Endodermal cell (in vitro differentiated cells): ENCODE data around the gene UGT2A2. TPM values are rescaled to one million over a fixed set of nuclear protein-coding genes. Genes with fewer than 3 reads are reported as not detected.

Experiments used
- DNase-seq: peaks from one replicate; pipeline ENCODE4 v3.0.0-alpha.2; 2017
- H3K27ac ChIP-seq: 2 replicates; pipeline ENCODE4 v1.5.1; 2013; ENCODE audit warnings: mild to moderate bottlenecking, low read depth, low read length, moderate library complexity
- H3K27me3 ChIP-seq: 2 replicates; pipeline ENCODE4 v1.6.1; 2013; ENCODE audit warnings: mild to moderate bottlenecking, low read length, moderate library complexity; ENCODE audit not compliant: insufficient read depth, control insufficient read depth, poor library complexity, severe bottlenecking
- H3K36me3 ChIP-seq: 2 replicates; pipeline ENCODE4 v1.7.0; 2013; ENCODE audit warnings: mild to moderate bottlenecking, low read length, moderate library complexity; ENCODE audit not compliant: control insufficient read depth, insufficient read depth
- H3K4me1 ChIP-seq: one replicate; pipeline ENCODE4 v1.7.0; 2013; ENCODE audit warnings: low read length; ENCODE audit not compliant: control insufficient read depth, insufficient read depth
- H3K4me3 ChIP-seq: 2 replicates; pipeline ENCODE4 v1.5.1; 2013; ENCODE audit warnings: mild to moderate bottlenecking, low read length, moderate library complexity
- H3K9ac ChIP-seq: 2 replicates; pipeline ENCODE4 v1.6.1; 2013; ENCODE audit warnings: mild to moderate bottlenecking, low read length, moderate library complexity; ENCODE audit not compliant: poor library complexity, severe bottlenecking; ENCODE audit errors: extremely low read depth
- H3K9me3 ChIP-seq: 2 replicates; pipeline ENCODE4 v1.6.1; 2013; ENCODE audit warnings: mild to moderate bottlenecking, low read length, moderate library complexity; ENCODE audit not compliant: control insufficient read depth
- H3K27ac Mint-ChIP-seq: 2 replicates; pipeline ENCODE4 v1.8.0; 2020; ENCODE audit warnings: mixed read lengths
- H3K27me3 Mint-ChIP-seq: 2 replicates; pipeline ENCODE4 v1.8.0; 2021; ENCODE audit warnings: mild to moderate bottlenecking, mixed read lengths; ENCODE audit not compliant: insufficient read depth
- H3K36me3 Mint-ChIP-seq: 2 replicates; pipeline ENCODE4 v1.8.0; 2020; ENCODE audit warnings: low read depth, mixed read lengths
- H3K4me1 Mint-ChIP-seq: 2 replicates; pipeline ENCODE4 v1.8.0; 2020; ENCODE audit warnings: mixed read lengths
- H3K4me3 Mint-ChIP-seq: 2 replicates; pipeline ENCODE4 v1.8.0; 2020; ENCODE audit warnings: mild to moderate bottlenecking, moderate library complexity, mixed read lengths
- H3K9me3 Mint-ChIP-seq: 2 replicates; pipeline ENCODE4 v1.8.0; 2020; ENCODE audit warnings: mild to moderate bottlenecking, mixed read lengths
- CTCF ChIP-seq: fragments of 200-600 bp; sonication (generic); conservative IDR thresholded peaks from 2 replicates; pipeline ENCODE4 v1.5.0; 2021; ENCODE audit warnings: antibody characterized with exemption, mild to moderate bottlenecking
- WGBS, 2 experiments: methylation state at CpG; one replicate each; pipeline versions ENCODE4 v1.1.5 to v1.1.7; 2013; ENCODE audit warnings: missing lambda C conversion rate in 2 of 2, mixed read lengths in 1 of 2; ENCODE audit not compliant: insufficient coverage in 1 of 2, insufficient read length in 1 of 2; 5-methylcytosine and 5-hydroxymethylcytosine counted together
- total RNA-seq, 2 donors: library from RNA; stranded (reverse); fragmentation: NEBNext Ultra II Directional in 1 of 2; extraction: Animal tissue kit (Norgen Biotek cat#: 25700) in 1 of 2; gene quantifications; 2 replicates in 1 of 2; 3 replicates in 1 of 2; pipeline ENCODE4 v1.2.1, GENCODE V29; 2021

UGT2A2 gene
- total RNA-seq, 2 donors from 2014 or later = not detected

GRCh38 chr4:69594382-69594781 lies 45.1 kb downstream of the UGT2A2 start:
- no peaks in the 10 kb centered on the region for H3K27me3 ChIP-seq
- Mint-ChIP-seq H3K36me3 (no peaks in the 10 kb centered on the region), H3K4me1 (peaks cover 20% of the 10 kb centered on the region), H3K9me3 (no peaks in the 10 kb centered on the region), H3K27ac (no peak overlapping the region), H3K4me3 (no peak overlapping the region), H3K27me3 (peaks cover 22% of the 10 kb centered on the region)
- TF ChIP-seq CTCF = no peak
- 63 to 100% methylated on average over 1 to 4 of the region's 4 CpGs for WGBS, 2 experiments
- no peak overlapping the region for H3K4me3 ChIP-seq
- no peak overlapping the region for H3K27ac ChIP-seq
- peaks cover 6% of the 10 kb centered on the region for H3K4me1 ChIP-seq
- no peak for DNase-seq
- no peaks in the 10 kb centered on the region for H3K9me3 ChIP-seq
- no peak overlapping the region for H3K9ac ChIP-seq
- H3K36me3 ChIP-seq = no peaks in the 10 kb centered on the region

DNA sequence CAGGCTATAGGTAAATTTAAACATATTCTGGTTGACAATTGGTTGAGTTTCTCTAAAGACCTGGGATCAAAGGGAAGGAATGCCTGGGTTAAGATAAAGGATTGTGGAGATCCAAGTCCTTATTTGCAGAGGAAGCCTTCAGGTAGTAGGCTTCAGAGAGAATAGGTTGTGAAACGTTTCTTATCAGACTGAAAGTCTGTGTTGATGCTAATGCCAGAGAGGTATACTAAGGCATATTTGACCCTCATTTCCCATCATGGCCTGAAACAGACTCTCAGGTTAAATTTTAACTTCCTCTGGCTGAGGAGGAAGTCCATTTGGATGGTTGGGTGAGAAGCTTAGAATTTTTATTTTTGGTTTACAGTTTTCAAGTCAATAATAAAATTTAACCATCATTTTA lies 48.1 kb downstream of the UGT2A2 start:
- WGBS, 2 experiments = 30 to 80% methylated on average over 1 of the region's 1 CpG

GRCh38 chr4:69589884-69590283 lies 49.6 kb downstream of the UGT2A2 start:
- Histone ChIP-seq H3K4me3 (no peak overlapping the region), H3K27ac (no peak overlapping the region), H3K9ac (no peak overlapping the region), H3K27me3 (no peaks in the 10 kb centered on the region), H3K9me3 (no peaks in the 10 kb centered on the region), H3K36me3 (no peaks in the 10 kb centered on the region), H3K4me1 (peaks cover 6% of the 10 kb centered on the region)
- no peak for TF ChIP-seq CTCF
- peaks cover 20% of the 10 kb centered on the region for H3K4me1 Mint-ChIP-seq
- no peak overlapping the region for H3K4me3 Mint-ChIP-seq
- peaks cover 11% of the 10 kb centered on the region for H3K27me3 Mint-ChIP-seq
- 52% methylated on average over 1 of the region's 1 CpG; no CpG with 5 or more reads in 1 of the 2 experiments for WGBS, 2 experiments
- no peak for DNase-seq
- H3K9me3 Mint-ChIP-seq = no peaks in the 10 kb centered on the region
- H3K27ac Mint-ChIP-seq = no peak overlapping the region
- no peaks in the 10 kb centered on the region for H3K36me3 Mint-ChIP-seq

More for the DNA sequence above, 48.1 kb downstream of the UGT2A2 start:
- H3K27ac Mint-ChIP-seq = no peak overlapping the region
- Histone ChIP-seq H3K4me1 (peaks cover 6% of the 10 kb centered on the region), H3K9me3 (no peaks in the 10 kb centered on the region), H3K36me3 (no peaks in the 10 kb centered on the region), H3K4me3 (peak overlapping the region; percentile 27), H3K27me3 (no peaks in the 10 kb centered on the region), H3K27ac (no peak overlapping the region), H3K9ac (no peak overlapping the region)
- H3K4me1 Mint-ChIP-seq = peaks cover 20% of the 10 kb centered on the region
- no peak overlapping the region for H3K4me3 Mint-ChIP-seq
- H3K9me3 Mint-ChIP-seq = no peaks in the 10 kb centered on the region
- no peak for DNase-seq
- no peak for TF ChIP-seq CTCF
- H3K36me3 Mint-ChIP-seq = no peaks in the 10 kb centered on the region
- H3K27me3 Mint-ChIP-seq = peaks cover 21% of the 10 kb centered on the region
